ENCODE measurements around the gene PAFAH1B1.

Gene PAFAH1B1

GRCh38 chr17:2598166-2598565, 4.7 kb downstream of the PAFAH1B1 start:
- DNase-seq, result no peak
- Histone ChIP-seq H3K4me1 (peaks cover 0 to 80% (median 50%) of the 10 kb centered on the region in 4 donors), H3K27me3 (no peaks in the 10 kb centered on the region), H3K9me3 (no peaks in the 10 kb centered on the region), H3K36me3 (no peaks in the 10 kb centered on the region), H3K4me3 (no peak overlapping the region), H3K27ac (peak overlapping the region in 1 of 2 donors; percentile 43)
- intact Hi-C loops (cut with DNase I; ENCODE audit: low total_unique reads), result no loop called here
- no peak for TF ChIP-seq CTCF (IDR thresholded peaks at IDR 0.05)

DNA sequence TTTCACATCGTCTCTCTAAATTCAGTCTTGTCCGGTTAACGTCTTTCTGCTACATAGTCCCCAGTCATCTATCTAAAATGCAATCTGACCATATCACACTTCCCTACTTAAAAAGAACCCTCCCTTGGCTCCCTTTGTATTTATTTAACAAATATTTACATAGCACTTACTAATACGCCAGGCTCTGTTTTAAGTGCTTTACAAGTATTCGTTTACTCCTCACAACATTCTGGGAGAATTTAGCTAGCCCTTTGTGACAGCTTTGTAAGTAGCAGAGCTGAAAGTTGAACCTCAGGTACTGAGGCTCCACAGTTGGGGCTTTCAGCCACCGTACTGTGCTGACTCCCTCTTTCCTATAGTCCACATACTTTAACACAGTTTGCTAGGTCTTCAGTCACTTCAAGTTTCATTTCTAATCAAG, 9.2 kb downstream of the PAFAH1B1 start:
- H3K27me3 ChIP-seq, result no peaks in the 10 kb centered on the region
- H3K4me3 ChIP-seq, result no peak overlapping the region
- no peak for TF ChIP-seq CTCF (IDR thresholded peaks at IDR 0.05)
- DNase-seq, result no peak
- H3K27ac ChIP-seq, result peak overlapping the region in 1 of 2 donors; percentile 10
- no peaks in the 10 kb centered on the region for H3K9me3 ChIP-seq
- H3K4me1 ChIP-seq, result peaks cover 0 to 98% (median 56%) of the 10 kb centered on the region in 4 donors
- intact Hi-C loops (cut with DNase I; ENCODE audit: low total_unique reads), result no loop called here
- H3K36me3 ChIP-seq, result no peaks in the 10 kb centered on the region

DNA sequence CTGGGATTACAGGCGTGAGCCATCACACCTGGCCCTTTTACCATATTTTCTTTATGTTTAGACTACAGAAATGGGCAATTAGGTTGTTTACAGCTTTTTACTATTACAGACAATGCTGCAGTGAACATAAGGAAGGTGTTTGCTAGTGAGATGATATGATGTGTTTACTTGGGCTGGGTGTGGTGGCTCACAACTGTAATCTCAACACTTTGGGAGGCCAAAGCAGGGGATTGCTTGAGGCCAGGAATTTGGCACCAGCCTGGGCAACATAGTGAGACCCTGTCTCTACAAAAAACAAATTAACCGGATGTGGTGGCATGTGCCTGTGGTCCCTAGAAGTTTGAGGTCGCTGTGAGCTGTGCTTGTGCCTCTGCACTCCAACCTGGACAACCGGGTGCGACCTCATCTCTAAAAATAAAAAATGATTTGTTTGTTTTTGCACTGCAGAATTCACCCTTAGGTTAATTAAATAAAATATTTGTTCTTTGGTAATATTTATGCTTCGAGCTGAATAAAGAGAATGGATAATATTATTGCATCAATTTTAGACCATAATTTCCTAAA, 15.0 kb downstream of the PAFAH1B1 start:
- DNase-seq, result no peak
- no peak for TF ChIP-seq CTCF (IDR thresholded peaks at IDR 0.05)
- Histone ChIP-seq H3K9me3 (no peaks in the 10 kb centered on the region), H3K36me3 (no peaks in the 10 kb centered on the region), H3K27ac (no peak overlapping the region), H3K4me1 (peaks cover 0 to 94% (median 47%) of the 10 kb centered on the region in 4 donors), H3K4me3 (no peak overlapping the region), H3K27me3 (no peaks in the 10 kb centered on the region)
- intact Hi-C loops (cut with DNase I; ENCODE audit: low total_unique reads), result no loop called here

- peaks cover 0 to 93% (median 49%) of the 10 kb centered on the region in 4 donors for H3K4me1 ChIP-seq
- no peak for TF ChIP-seq CTCF (IDR thresholded peaks at IDR 0.05)
- DNase-seq, result no peak
Measured at GRCh38 chr17:2609091-2609490, 15.6 kb downstream of the PAFAH1B1 start.

GRCh38 chr17:2610195-2611175, 17.0 kb downstream of the PAFAH1B1 start:
- no peak for DNase-seq
- H3K27ac ChIP-seq, result no peak overlapping the region
- intact Hi-C loops (cut with DNase I; ENCODE audit: low total_unique reads), result no loop called here
- H3K4me1 ChIP-seq, result peaks cover 0 to 91% (median 43%) of the 10 kb centered on the region in 4 donors
- no peaks in the 10 kb centered on the region for H3K27me3 ChIP-seq
- no peaks in the 10 kb centered on the region for H3K36me3 ChIP-seq
- TF ChIP-seq CTCF (IDR thresholded peaks at IDR 0.05), result no peak
- no peak overlapping the region for H3K4me3 ChIP-seq
- no peaks in the 10 kb centered on the region for H3K9me3 ChIP-seq

More at GRCh38 chr17:2609091-2609490, 15.6 kb downstream of the PAFAH1B1 start:
- no peak overlapping the region for H3K27ac ChIP-seq
- no peaks in the 10 kb centered on the region for H3K36me3 ChIP-seq
- no peak overlapping the region for H3K4me3 ChIP-seq
- intact Hi-C loops (cut with DNase I; ENCODE audit: low total_unique reads), result no loop called here
- H3K9me3 ChIP-seq, result no peaks in the 10 kb centered on the region
- no peaks in the 10 kb centered on the region for H3K27me3 ChIP-seq
